K562 (cell line): ENCODE results near the gene ZBTB16. TPM values are rescaled to one million over a fixed set of nuclear protein-coding genes. Genes with fewer than 3 reads are reported as not detected.
A peak's percentile ranks its signal among the peaks of the same experiment; 100 is the strongest.

Experiments used
- CBFB ChIP-seq: sonication (generic); formaldehyde crosslinking; IDR thresholded peaks from 2 replicates; pipeline ENCODE4 v1.4.0; 2020; ENCODE audit warnings: mild to moderate bottlenecking, missing genetic modification reagents
- CREB5 ChIP-seq: fragments of 250-450 bp; sonication (Bioruptor Pico); IDR thresholded peaks from 2 replicates; pipeline ENCODE4 v1.5.0; 2020; ENCODE audit warnings: mild to moderate bottlenecking
- GATA2 ChIP-seq: sonication (generic); formaldehyde crosslinking; IDR thresholded peaks from 2 replicates; pipeline ENCODE4 v1.4.0; 2020; ENCODE audit warnings: mild to moderate bottlenecking, missing genetic modification reagents
- KDM5B ChIP-seq: fragments of 200-600 bp; sonication (generic); IDR thresholded peaks from 2 replicates; pipeline ENCODE4 v1.6.1; 2012; ENCODE audit warnings: low read depth, mild to moderate bottlenecking, moderate library complexity, low read length, control low read depth, inconsistent platforms; ENCODE audit not compliant: insufficient replicate concordance
- NFATC3 ChIP-seq: fragments of 450-650 bp; IDR thresholded peaks from 2 replicates; pipeline ENCODE4 v1.6.1; 2017; ENCODE audit warnings: mild to moderate bottlenecking
- NFIC ChIP-seq: fragments of 450-650 bp; IDR thresholded peaks from 2 replicates; pipeline ENCODE4 v1.6.1; 2017; ENCODE audit warnings: mild to moderate bottlenecking, inconsistent platforms
- PHB2 ChIP-seq: fragments of 450-650 bp; IDR thresholded peaks from 2 replicates; pipeline ENCODE4 v1.6.1; 2017; ENCODE audit warnings: low read depth
- REST ChIP-seq, 2 experiments: fragments of 450-650 bp; formaldehyde crosslinking in 1 of 2; IDR thresholded peaks; 2 replicates each; pipeline versions ENCODE4 v1.4.0 to v1.6.1; 2014 to 2020; ENCODE audit warnings: mild to moderate bottlenecking in 2 of 2, borderline replicate concordance in 1 of 2, low read depth in 1 of 2
- RUNX1 ChIP-seq: sonication (generic); IDR thresholded peaks from 2 replicates; pipeline ENCODE4 v1.6.1; 2016; ENCODE audit warnings: antibody characterized with exemption, low read depth
- SREBF1 ChIP-seq: fragments of 150-350 bp; IDR thresholded peaks from 2 replicates; pipeline ENCODE4 v1.6.1; 2014; ENCODE audit warnings: antibody characterized with exemption, low read depth, low read length, borderline replicate concordance
- TAF9B ChIP-seq: fragments of 450-650 bp; IDR thresholded peaks from 2 replicates; pipeline ENCODE4 v1.6.1; 2018; ENCODE audit warnings: mild to moderate bottlenecking; ENCODE audit not compliant: partially characterized antibody
- THAP7 ChIP-seq: fragments of 250-450 bp; sonication (Bioruptor Pico); IDR thresholded peaks from 2 replicates; pipeline ENCODE4 v1.5.0; 2021
- ZBTB49 ChIP-seq: sonication (generic); formaldehyde crosslinking; IDR thresholded peaks from 2 replicates; pipeline ENCODE4 v1.8.0; 2022; ENCODE audit warnings: missing genetic modification reagents, mild to moderate bottlenecking, borderline replicate concordance
- polyA plus RNA-seq, 8 experiments: library from polyadenylated mRNA; depleted of rRNA in 4 of 8; stranded (reverse) in 5 of 8; unstranded in 3 of 8; fragments of >200 nt; fragmentation: Nextera tagmentation in 2 of 8; fragmentation: Illumina TruSeq in 1 of 8; extraction: Ambion mirVana in 2 of 8; extraction: Trizol in 1 of 8; gene quantifications; 2 replicates each; pipeline versions ENCODE4 v1.2.1 to v1.2.3, GENCODE V29; 2011 to 2014; ENCODE audit warnings: inconsistent platforms in 1 of 8, missing spikeins in 1 of 8
- total RNA-seq, 7 experiments: library from RNA; depleted of rRNA in 6 of 7; stranded (reverse); fragments of >200 nt in 6 of 7; fragmentation: Illumina TruSeq in 2 of 7; extraction: Trizol in 2 of 7; gene quantifications; 2 replicates each; pipeline versions ENCODE4 v1.2.1 to v1.2.3, GENCODE V29; 2011 to 2021; ENCODE audit warnings: low replicate concordance in 1 of 7

ZBTB16 gene
- total and polyA plus RNA-seq, 9 of the 15 experiments (the other 6 are each of a cell fraction or from before 2014, with no cell fraction given): 0.06 to 0.40 (median 0.24) TPM; not detected in 4

- TF ChIP-seq REST (IDR thresholded peaks at IDR 0.05; ENCODE audit: borderline replicate concordance) (no peak; the same call in none of the 2 replicates), REST (CRISPR knock-in tag; IDR thresholded peaks at IDR 0.05; ENCODE audit: low read depth) (no peak), TAF9B (peak; percentile 41), PHB2 (peak; percentile 84), NFATC3 (peak; percentile 98), CBFB (CRISPR knock-in tag) (peak; percentile 99), GATA2 (peak; percentile 96), ZBTB49 (CRISPR knock-in tag) (no peak), SREBF1 (no peak), CREB5 (CRISPR knock-in tag) (no peak), RUNX1 (peak; percentile 96), THAP7 (CRISPR knock-in tag) (no peak), NFIC (peak; percentile 88), KDM5B (peak; percentile 40)
These were observed 156.6 kb downstream of the ZBTB16 start (continued) for GRCh38 chr11:114215871-114216795.
